Endodermal cell (in vitro differentiated cells): ENCODE data around the gene CCDC15. TPM values are rescaled to one million over a fixed set of nuclear protein-coding genes. Genes with fewer than 3 reads are reported as not detected.

Source experiments
- DNase-seq: peaks from one replicate; pipeline ENCODE4 v3.0.0-alpha.2; 2017
- H3K27ac ChIP-seq: 2 replicates; pipeline ENCODE4 v1.5.1; 2013; ENCODE audit warnings: mild to moderate bottlenecking, low read depth, low read length, moderate library complexity
- H3K27me3 ChIP-seq: 2 replicates; pipeline ENCODE4 v1.6.1; 2013; ENCODE audit warnings: mild to moderate bottlenecking, low read length, moderate library complexity; ENCODE audit not compliant: insufficient read depth, control insufficient read depth, poor library complexity, severe bottlenecking
- H3K36me3 ChIP-seq: 2 replicates; pipeline ENCODE4 v1.7.0; 2013; ENCODE audit warnings: mild to moderate bottlenecking, low read length, moderate library complexity; ENCODE audit not compliant: control insufficient read depth, insufficient read depth
- H3K4me1 ChIP-seq: one replicate; pipeline ENCODE4 v1.7.0; 2013; ENCODE audit warnings: low read length; ENCODE audit not compliant: control insufficient read depth, insufficient read depth
- H3K4me3 ChIP-seq: 2 replicates; pipeline ENCODE4 v1.5.1; 2013; ENCODE audit warnings: mild to moderate bottlenecking, low read length, moderate library complexity
- H3K9ac ChIP-seq: 2 replicates; pipeline ENCODE4 v1.6.1; 2013; ENCODE audit warnings: mild to moderate bottlenecking, low read length, moderate library complexity; ENCODE audit not compliant: poor library complexity, severe bottlenecking; ENCODE audit errors: extremely low read depth
- H3K9me3 ChIP-seq: 2 replicates; pipeline ENCODE4 v1.6.1; 2013; ENCODE audit warnings: mild to moderate bottlenecking, low read length, moderate library complexity; ENCODE audit not compliant: control insufficient read depth
- H3K27ac Mint-ChIP-seq: 2 replicates; pipeline ENCODE4 v1.8.0; 2020; ENCODE audit warnings: mixed read lengths
- H3K27me3 Mint-ChIP-seq: 2 replicates; pipeline ENCODE4 v1.8.0; 2021; ENCODE audit warnings: mild to moderate bottlenecking, mixed read lengths; ENCODE audit not compliant: insufficient read depth
- H3K36me3 Mint-ChIP-seq: 2 replicates; pipeline ENCODE4 v1.8.0; 2020; ENCODE audit warnings: low read depth, mixed read lengths
- H3K4me1 Mint-ChIP-seq: 2 replicates; pipeline ENCODE4 v1.8.0; 2020; ENCODE audit warnings: mixed read lengths
- H3K4me3 Mint-ChIP-seq: 2 replicates; pipeline ENCODE4 v1.8.0; 2020; ENCODE audit warnings: mild to moderate bottlenecking, moderate library complexity, mixed read lengths
- H3K9me3 Mint-ChIP-seq: 2 replicates; pipeline ENCODE4 v1.8.0; 2020; ENCODE audit warnings: mild to moderate bottlenecking, mixed read lengths
- CTCF ChIP-seq: fragments of 200-600 bp; sonication (generic); conservative IDR thresholded peaks from 2 replicates; pipeline ENCODE4 v1.5.0; 2021; ENCODE audit warnings: antibody characterized with exemption, mild to moderate bottlenecking
- WGBS, 2 experiments: methylation state at CpG; one replicate each; pipeline versions ENCODE4 v1.1.5 to v1.1.7; 2013; ENCODE audit warnings: missing lambda C conversion rate in 2 of 2, mixed read lengths in 1 of 2; ENCODE audit not compliant: insufficient coverage in 1 of 2, insufficient read length in 1 of 2; 5-methylcytosine and 5-hydroxymethylcytosine counted together
- total RNA-seq, 2 donors: library from RNA; stranded (reverse); fragmentation: NEBNext Ultra II Directional in 1 of 2; extraction: Animal tissue kit (Norgen Biotek cat#: 25700) in 1 of 2; gene quantifications; 2 replicates in 1 of 2; 3 replicates in 1 of 2; pipeline ENCODE4 v1.2.1, GENCODE V29; 2021

CCDC15 gene
- total RNA-seq, 2 donors from 2014 or later = 3.3 TPM

- Histone ChIP-seq H3K27me3 (no peaks in the 10 kb centered on the region), H3K9ac (no peak overlapping the region), H3K9me3 (no peaks in the 10 kb centered on the region), H3K4me1 (no peaks in the 10 kb centered on the region), H3K4me3 (no peak overlapping the region), H3K36me3 (no peaks in the 10 kb centered on the region), H3K27ac (no peak overlapping the region)
- Mint-ChIP-seq H3K4me3 (no peak overlapping the region), H3K27me3 (no peaks in the 10 kb centered on the region), H3K36me3 (no peaks in the 10 kb centered on the region), H3K9me3 (no peaks in the 10 kb centered on the region), H3K4me1 (no peaks in the 10 kb centered on the region), H3K27ac (no peak overlapping the region)
- WGBS, 2 experiments = 76 to 83% methylated on average over 2 of the region's 2 CpGs
- no peak for DNase-seq
- no peak for TF ChIP-seq CTCF
These were observed 47.2 kb downstream of the CCDC15 start for GRCh38 chr11:125001079-125001778.

GRCh38 chr11:125001849-125002248, 47.8 kb downstream of the CCDC15 start:
- Histone ChIP-seq H3K27me3 (no peaks in the 10 kb centered on the region), H3K9me3 (no peaks in the 10 kb centered on the region), H3K4me3 (no peak overlapping the region), H3K9ac (no peak overlapping the region), H3K36me3 (no peaks in the 10 kb centered on the region), H3K4me1 (no peaks in the 10 kb centered on the region), H3K27ac (no peak overlapping the region)
- DNase-seq = no peak
- no peaks in the 10 kb centered on the region for H3K36me3 Mint-ChIP-seq
- no peaks in the 10 kb centered on the region for H3K4me1 Mint-ChIP-seq
- no peak overlapping the region for H3K4me3 Mint-ChIP-seq
- 86 to 100% methylated on average over 1 to 2 of the region's 2 CpGs for WGBS, 2 experiments
- no peaks in the 10 kb centered on the region for H3K27me3 Mint-ChIP-seq
- no peak overlapping the region for H3K27ac Mint-ChIP-seq
- no peak for TF ChIP-seq CTCF
- no peaks in the 10 kb centered on the region for H3K9me3 Mint-ChIP-seq

- Histone ChIP-seq H3K4me1 (no peaks in the 10 kb centered on the region), H3K27ac (no peak overlapping the region), H3K4me3 (no peak overlapping the region), H3K9me3 (no peaks in the 10 kb centered on the region), H3K27me3 (no peaks in the 10 kb centered on the region), H3K9ac (no peak overlapping the region), H3K36me3 (no peaks in the 10 kb centered on the region)
- WGBS, 2 experiments = 93% methylated on average over 1 of the region's 2 CpGs; no CpG with 5 or more reads in 1 of the 2 experiments
- no peak for DNase-seq
- no peaks in the 10 kb centered on the region for H3K27me3 Mint-ChIP-seq
- H3K4me3 Mint-ChIP-seq = no peak overlapping the region
- TF ChIP-seq CTCF = no peak
- H3K36me3 Mint-ChIP-seq = no peaks in the 10 kb centered on the region
- H3K4me1 Mint-ChIP-seq = no peaks in the 10 kb centered on the region
- H3K27ac Mint-ChIP-seq = no peak overlapping the region
- no peaks in the 10 kb centered on the region for H3K9me3 Mint-ChIP-seq
These were observed 51.5 kb downstream of the CCDC15 start for GRCh38 chr11:125005491-125005890.
